ENCODE data around the gene HUWE1.
"Not testable (repeated sequence)": the region's sequence is repeated elsewhere in the genome, so short reads cannot be mapped to it uniquely, and the experiment has no call there.

HUWE1 gene

GRCh38 chrX:53504035-53504434 is 182.5 kb downstream of the HUWE1 start:
- DNase-seq (ENCODE audit: low read depth, low spot score), result not testable (repeated sequence)

GRCh38 chrX:53494436-53494835 is 192.1 kb downstream of the HUWE1 start:
- DNase-seq (ENCODE audit: low read depth, low spot score), result no peak

- no peak for DNase-seq (ENCODE audit: low read depth, low spot score)
Measured at GRCh38 chrX:53486285-53486684, 200.2 kb downstream of the HUWE1 start.

- no peak for DNase-seq (ENCODE audit: low read depth, low spot score)
Measured at GRCh38 chrX:53483838-53484405, 202.6 kb downstream of the HUWE1 start.

GRCh38 chrX:53483416-53483815 is 203.1 kb downstream of the HUWE1 start:
- no peak for DNase-seq (ENCODE audit: low read depth, low spot score)

All from activated naive CD8-positive, alpha-beta T cell treated with anti-CD3 and anti-CD28 coated beads, Interleukin-2, amount 50 U/mL, for 16 hours (primary cell).